ENCODE measurements around the gene SLC35F3. TPM values are rescaled to one million over a fixed set of nuclear protein-coding genes. Genes with fewer than 3 reads are reported as not detected.
"Not testable (repeated sequence)": the region's sequence is repeated elsewhere in the genome, so short reads cannot be mapped to it uniquely, and the experiment has no call there.

The SLC35F3 gene
- total RNA-seq, 1 donor from 2014 or later, result 2.4 TPM

- no peak for FAIRE-seq
- DNase-seq (ENCODE audit: low spot score in 2 of 2), result no peak
These were observed 333.6 kb downstream of the SLC35F3 start for GRCh38 chr1:234238060-234238459.

DNA sequence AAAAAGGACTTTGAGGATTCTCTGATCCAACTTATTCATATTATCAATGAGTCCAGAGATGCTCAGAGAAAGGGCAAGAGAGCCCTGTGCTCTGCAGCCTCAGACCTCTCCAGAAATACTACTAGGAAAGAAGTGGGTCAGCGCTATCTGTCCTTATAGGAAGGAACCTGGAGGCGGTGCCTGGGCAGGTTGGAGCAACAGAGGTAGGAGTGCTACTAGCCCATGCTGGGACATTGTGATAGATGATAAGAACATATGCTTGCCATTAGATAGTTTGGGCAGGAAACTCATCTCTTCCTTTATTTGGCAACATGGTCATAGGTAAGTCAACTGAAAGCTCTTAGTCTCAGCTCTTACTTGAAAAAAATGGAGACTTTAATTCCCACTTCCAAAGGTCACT lies 335.0 kb downstream of the SLC35F3 start:
- DNase-seq (ENCODE audit: low spot score in 2 of 2) (no peak), FAIRE-seq (no peak)

- DNase-seq (ENCODE audit: low spot score in 2 of 2), result no peak
- no peak for FAIRE-seq
These were observed 335.5 kb downstream of the SLC35F3 start for GRCh38 chr1:234239936-234240335.

DNA sequence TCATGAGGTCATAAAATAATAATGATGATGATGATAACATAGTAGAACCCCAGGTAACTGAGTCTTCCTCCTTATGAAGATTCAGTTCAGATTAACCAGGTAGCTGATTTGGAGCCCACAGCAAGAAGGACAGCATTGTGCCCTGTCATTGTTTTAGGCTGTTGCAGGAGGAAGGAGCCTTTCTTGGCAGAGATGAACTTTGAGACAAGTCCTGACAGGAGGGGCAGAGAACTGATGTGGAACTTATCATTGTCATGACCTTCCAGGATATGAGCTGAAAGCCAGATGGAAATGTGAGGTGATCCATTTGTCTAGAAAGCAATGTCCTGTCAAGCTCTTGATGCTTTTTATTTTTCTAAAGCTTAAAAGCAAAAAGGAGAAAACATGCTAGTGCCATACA lies 336.2 kb downstream of the SLC35F3 start:
- DNase-seq (ENCODE audit: low spot score in 2 of 2) (no peak), FAIRE-seq (no peak)

- DNase-seq (ENCODE audit: low spot score in 2 of 2), result no peak
- no peak for FAIRE-seq
These were observed 337.5 kb downstream of the SLC35F3 start for GRCh38 chr1:234241941-234242490.

DNA sequence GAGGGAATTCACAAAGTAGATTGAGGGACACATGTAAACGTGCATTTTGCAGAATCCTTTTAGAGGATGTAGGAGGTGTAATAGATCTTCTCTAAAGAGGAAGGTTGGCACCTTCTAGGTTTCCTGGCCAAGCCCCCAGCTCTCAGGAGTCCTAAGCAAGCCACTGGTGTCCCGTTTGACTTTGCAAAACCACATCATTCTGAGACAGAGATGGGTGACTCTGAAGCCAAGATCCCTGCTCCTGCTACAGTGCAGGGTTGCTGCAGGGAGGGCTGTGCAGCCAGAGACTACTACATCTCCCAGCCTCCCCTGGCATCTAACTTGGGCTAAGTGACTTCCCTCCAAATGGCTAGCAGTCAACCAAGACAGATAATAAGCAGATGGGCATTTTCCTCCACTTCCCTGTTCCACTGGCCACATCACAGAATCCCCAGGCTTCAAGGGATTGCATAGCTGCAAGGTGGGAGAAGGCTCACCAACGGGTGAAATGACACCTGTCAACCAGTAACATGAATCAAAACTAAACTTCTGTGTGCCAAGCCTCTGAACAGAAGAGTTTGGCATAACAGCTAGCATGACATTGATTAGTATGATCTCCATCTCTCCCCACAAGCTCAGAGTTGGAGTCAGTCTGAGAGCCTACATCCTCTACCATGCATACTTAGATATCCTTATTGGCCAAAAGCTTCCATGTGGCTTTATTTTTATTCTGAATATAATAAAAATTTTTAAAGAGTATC lies 339.2 kb downstream of the SLC35F3 start:
- FAIRE-seq (no peak), DNase-seq (ENCODE audit: low spot score in 2 of 2) (no peak)

GRCh38 chr1:234244482-234244881 lies 340.0 kb downstream of the SLC35F3 start:
- FAIRE-seq (no peak), DNase-seq (ENCODE audit: low spot score in 2 of 2) (no peak)

GRCh38 chr1:234246638-234247116 lies 342.2 kb downstream of the SLC35F3 start:
- FAIRE-seq (no peak), DNase-seq (ENCODE audit: low spot score in 2 of 2) (no peak)

- FAIRE-seq; DNase-seq (ENCODE audit: low spot score in 2 of 2): not testable (repeated sequence)
These were observed 343.3 kb downstream of the SLC35F3 start for GRCh38 chr1:234247746-234248145.

- FAIRE-seq (no peak), DNase-seq (ENCODE audit: low spot score in 2 of 2) (no peak)
These were observed 346.3 kb downstream of the SLC35F3 start for GRCh38 chr1:234250747-234251146.

DNA sequence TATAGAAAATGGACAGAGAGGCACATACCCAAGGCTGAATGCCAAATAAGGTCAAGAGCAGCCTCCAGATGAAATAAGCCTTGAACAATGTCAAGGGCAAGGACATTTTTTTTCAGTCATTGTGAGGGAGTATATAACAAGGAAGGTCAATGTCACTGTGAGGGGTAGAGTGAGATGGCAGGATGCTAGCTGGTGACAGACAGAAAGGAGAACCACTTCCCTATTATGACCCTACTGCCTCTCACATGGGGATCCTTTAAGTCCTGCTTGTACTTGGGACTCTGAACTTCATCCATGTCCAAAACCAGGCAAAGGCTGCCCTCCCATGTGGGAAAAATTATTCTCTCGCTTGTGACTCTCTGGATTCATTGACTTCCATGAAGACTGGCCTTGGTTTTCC lies 349.3 kb downstream of the SLC35F3 start:
- FAIRE-seq (no peak), DNase-seq (ENCODE audit: low spot score in 2 of 2) (no peak)

DNA sequence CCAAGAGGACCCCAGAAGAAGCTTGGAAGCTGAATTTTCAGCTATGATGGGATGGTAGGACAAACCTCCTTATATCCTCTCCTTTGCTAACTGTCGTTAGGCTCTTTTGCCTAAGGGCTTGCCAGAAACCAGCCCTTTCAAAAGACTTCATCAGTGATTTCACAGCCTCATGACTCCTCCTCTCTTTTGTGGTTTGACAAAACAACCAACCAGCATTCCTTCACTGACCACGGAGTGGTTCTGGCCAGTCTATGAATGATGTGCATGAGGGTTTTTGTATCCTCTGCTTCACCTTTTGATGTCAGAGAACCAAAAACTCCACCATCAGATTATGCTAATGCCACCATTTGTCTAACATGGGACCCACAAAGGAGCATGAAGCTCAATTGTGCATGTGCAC lies 351.9 kb downstream of the SLC35F3 start:
- DNase-seq (ENCODE audit: low spot score in 2 of 2), result no peak
- FAIRE-seq, result no peak

- FAIRE-seq (no peak), DNase-seq (ENCODE audit: low spot score in 2 of 2) (no peak)
These were observed 353.6 kb downstream of the SLC35F3 start for GRCh38 chr1:234258071-234258470.

- DNase-seq (ENCODE audit: low spot score in 2 of 2) (no peak), FAIRE-seq (no peak)
These were observed 356.1 kb downstream of the SLC35F3 start for GRCh38 chr1:234260578-234260977.

GRCh38 chr1:234261545-234261944 lies 357.1 kb downstream of the SLC35F3 start:
- no peak for FAIRE-seq
- no peak for DNase-seq (ENCODE audit: low spot score in 2 of 2)

- DNase-seq (ENCODE audit: low spot score in 2 of 2) (no peak), FAIRE-seq (no peak)
These were observed 357.7 kb downstream of the SLC35F3 start for GRCh38 chr1:234262007-234262753.

DNA sequence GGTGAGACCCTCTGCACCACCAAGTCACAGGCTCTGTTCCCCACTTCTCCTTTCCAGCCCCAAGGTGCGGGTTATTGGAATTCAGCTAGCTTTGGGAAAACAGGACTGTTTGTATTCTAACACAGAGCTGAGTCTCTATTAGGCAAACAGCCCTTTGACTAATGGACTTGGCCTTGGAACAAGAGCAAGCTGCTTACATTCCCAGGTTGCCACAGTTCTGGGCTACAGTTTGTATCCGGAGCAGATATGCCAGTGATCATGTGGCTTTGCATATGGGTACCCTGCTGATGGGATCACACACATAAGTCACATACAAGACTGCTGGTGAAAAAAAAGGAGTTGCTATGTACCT lies 358.3 kb downstream of the SLC35F3 start:
- DNase-seq (ENCODE audit: low spot score in 2 of 2), result no peak
- FAIRE-seq, result no peak

GRCh38 chr1:234264832-234265231 lies 360.4 kb downstream of the SLC35F3 start:
- no peak for FAIRE-seq
- DNase-seq (ENCODE audit: low spot score in 2 of 2), result no peak

DNA sequence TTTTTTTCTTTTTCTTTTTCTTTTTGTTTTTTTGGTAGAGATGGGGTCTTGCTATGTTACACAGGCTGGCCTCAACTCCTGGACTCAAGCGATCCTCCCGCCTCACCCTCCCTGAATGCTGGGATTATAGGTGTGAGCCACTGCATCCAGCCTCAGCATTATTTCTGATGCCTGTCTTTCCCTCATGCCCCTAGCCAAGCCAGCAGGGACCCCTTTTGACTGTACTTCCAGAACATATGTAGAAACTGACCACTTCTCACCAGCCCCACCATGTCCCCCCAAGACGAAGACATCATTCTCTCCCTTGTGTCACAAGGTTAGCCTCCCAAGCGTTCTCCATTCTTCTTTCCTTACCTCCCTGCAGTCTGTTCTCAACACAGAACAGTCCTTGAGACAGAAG lies 360.8 kb downstream of the SLC35F3 start:
- no peak for FAIRE-seq
- DNase-seq (ENCODE audit: low spot score in 2 of 2), result no peak

DNA sequence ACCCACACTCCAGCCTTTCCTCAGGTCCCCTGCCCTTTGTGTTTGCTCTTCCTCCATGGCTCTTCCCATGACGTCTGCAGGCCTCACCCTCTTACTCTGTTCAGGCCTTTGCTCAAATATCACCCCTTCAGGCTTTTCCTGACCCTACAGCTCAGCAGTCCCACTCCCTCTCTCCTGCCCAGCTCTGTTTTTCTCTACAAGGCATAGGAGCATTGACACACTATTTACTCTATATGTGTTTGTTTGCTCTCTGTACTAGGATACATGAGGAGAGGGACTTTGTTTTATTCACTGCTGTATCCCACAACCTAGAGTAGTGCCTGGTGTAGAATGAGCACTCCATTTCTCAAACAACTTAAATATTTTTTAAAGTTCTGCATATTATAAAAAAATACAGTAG lies 361.4 kb downstream of the SLC35F3 start:
- FAIRE-seq (no peak), DNase-seq (ENCODE audit: low spot score in 2 of 2) (no peak)

DNA sequence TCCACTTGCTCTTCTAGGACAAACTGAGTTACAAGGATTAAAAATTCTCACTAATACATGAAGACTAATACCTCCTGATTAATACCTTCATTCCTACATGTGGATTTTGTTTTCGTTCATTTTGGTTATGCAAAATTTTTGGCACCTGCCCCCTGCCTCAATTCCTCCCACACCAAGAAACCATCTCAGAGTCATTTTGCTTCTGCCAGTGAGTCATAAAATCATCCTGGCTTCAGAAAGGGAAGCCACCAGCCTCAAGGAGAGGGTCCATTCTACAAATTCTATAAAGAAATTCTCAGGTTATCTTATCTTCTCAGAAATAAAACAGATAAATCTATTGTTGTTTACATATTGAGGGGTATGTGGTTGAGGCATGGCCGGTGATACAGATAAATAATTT lies 365.6 kb downstream of the SLC35F3 start:
- FAIRE-seq (no peak), DNase-seq (ENCODE audit: low spot score in 2 of 2) (no peak)

All from frontal cortex (tissue), 4 donors.